ENCODE results near the gene SUMO3.

The SUMO3 gene

GRCh38 chr21:44757731-44758130, 60.1 kb downstream of the SUMO3 start:
- Histone ChIP-seq H3K27ac (no peak overlapping the region), H3K9me3 (no peaks in the 10 kb centered on the region), H3K36me3 (no peaks in the 10 kb centered on the region), H3K27me3 (no peaks in the 10 kb centered on the region), H3K4me1 (ENCODE audit: control insufficient read depth in 1 of 2, insufficient read depth in 1 of 2, low read depth in 1 of 2, low read length in 1 of 2) (peaks cover 0 to 2% of the 10 kb centered on the region in 2 experiments), H3K4me3 (ENCODE audit: low read depth in 1 of 2, low read length in 1 of 2) (no peak overlapping the region)
- no peak for TF ChIP-seq CTCF (IDR thresholded peaks at IDR 0.05)

GRCh38 chr21:44756423-44757185, 61.3 kb downstream of the SUMO3 start:
- Histone ChIP-seq H3K27ac (no peak overlapping the region), H3K9me3 (no peaks in the 10 kb centered on the region), H3K36me3 (no peaks in the 10 kb centered on the region), H3K4me3 (ENCODE audit: low read depth in 1 of 2, low read length in 1 of 2) (no peak overlapping the region), H3K27me3 (peaks cover 2% of the 10 kb centered on the region), H3K4me1 (ENCODE audit: control insufficient read depth in 1 of 2, insufficient read depth in 1 of 2, low read depth in 1 of 2, low read length in 1 of 2) (peaks cover 0 to 4% of the 10 kb centered on the region in 2 experiments)
- no peak for TF ChIP-seq CTCF (IDR thresholded peaks at IDR 0.05)

Measured in neutrophil (primary cell).